C4-2B (cell line): Measurements from ENCODE around the gene OAS3.
"Not testable (repeated sequence)": the region's sequence is repeated elsewhere in the genome, so short reads cannot be mapped to it uniquely, and the experiment has no call there.

Experiments
- H3K27ac ChIP-seq: fragments of 450-650 bp; 2 replicates; pipeline ENCODE4 v1.5.1; 2017
- CTCF ChIP-seq: fragments of 450-650 bp; conservative IDR thresholded peaks from 2 replicates; pipeline ENCODE4 v1.5.1; 2017; ENCODE audit warnings: mild to moderate bottlenecking
- ZFX ChIP-seq: fragments of 450-650 bp; IDR thresholded peaks from 2 replicates; pipeline ENCODE4 v1.6.1; 2017

OAS3 gene

DNA sequence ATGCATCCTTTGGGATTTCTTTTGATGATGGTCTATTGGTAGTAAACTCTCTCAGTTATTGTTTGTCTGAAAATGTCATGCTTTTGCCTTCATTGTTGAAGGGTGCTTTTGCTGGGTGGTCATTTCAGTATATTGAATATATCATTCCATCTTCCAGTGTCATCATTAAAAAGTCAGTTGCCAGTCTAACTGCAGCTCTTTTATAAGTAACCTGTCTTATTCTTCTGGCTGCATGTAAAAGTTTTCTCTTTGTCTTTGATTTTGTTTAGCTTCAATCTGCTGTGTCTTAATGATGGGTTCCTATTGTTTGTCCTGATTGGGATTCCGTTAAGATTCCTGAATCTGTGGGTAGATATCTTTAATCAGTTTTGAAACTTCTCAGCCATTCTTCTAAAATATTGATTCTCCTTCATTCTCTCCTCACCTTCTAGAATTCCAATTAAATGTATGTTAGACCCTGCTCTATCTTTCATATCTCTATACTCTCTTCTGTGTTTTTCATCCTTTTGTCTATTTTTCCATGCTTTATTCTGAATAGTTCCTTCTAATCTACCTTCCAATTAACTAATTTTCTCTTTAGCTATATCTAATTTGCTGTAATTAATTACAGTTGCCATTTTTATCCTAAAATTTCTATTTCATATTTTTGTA, 25.1 kb upstream of the OAS3 start:
- TF ChIP-seq ZFX = no peak
- TF ChIP-seq CTCF = no peak

DNA sequence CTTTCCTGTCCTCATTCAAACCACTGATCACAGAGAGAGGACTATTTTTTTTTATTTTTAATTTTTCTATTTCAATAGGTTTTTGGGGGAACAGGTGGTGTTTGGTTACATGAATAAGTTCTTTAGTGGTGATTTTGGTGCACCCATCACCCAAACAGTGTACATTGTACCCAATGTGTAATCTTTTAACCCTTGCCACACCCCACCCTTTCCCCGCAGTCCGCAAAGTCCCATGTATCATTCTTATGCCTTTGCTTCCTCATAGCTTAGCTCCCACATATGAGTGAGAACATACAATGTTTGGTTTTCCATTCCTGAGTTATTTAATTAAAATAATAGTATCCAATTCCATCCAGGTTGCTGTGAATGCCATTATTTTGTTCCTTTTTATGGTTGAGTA, 24.4 kb upstream of the OAS3 start:
- H3K27ac ChIP-seq = not testable (repeated sequence)

More for the DNA sequence above, 25.1 kb upstream of the OAS3 start:
- H3K27ac ChIP-seq = no peak overlapping the region

GRCh38 chr12:112916270-112916669, 22.0 kb upstream of the OAS3 start:
- H3K27ac ChIP-seq = no peak overlapping the region
- no peak for TF ChIP-seq ZFX
- no peak for TF ChIP-seq CTCF

- H3K27ac ChIP-seq = no peak overlapping the region
Measured at GRCh38 chr12:112919121-112919520, 19.2 kb upstream of the OAS3 start.

GRCh38 chr12:112924986-112925385, 13.3 kb upstream of the OAS3 start:
- H3K27ac ChIP-seq = no peak overlapping the region
- no peak for TF ChIP-seq ZFX
- TF ChIP-seq CTCF = no peak

More at GRCh38 chr12:112919121-112919520, 19.2 kb upstream of the OAS3 start:
- TF ChIP-seq CTCF (no peak), ZFX (no peak)

GRCh38 chr12:112926416-112927033, 11.7 kb upstream of the OAS3 start:
- not testable (repeated sequence) for H3K27ac ChIP-seq

GRCh38 chr12:112927475-112927874, 10.8 kb upstream of the OAS3 start:
- TF ChIP-seq ZFX (no peak), CTCF (no peak)

GRCh38 chr12:112927925-112928324, 10.3 kb upstream of the OAS3 start:
- H3K27ac ChIP-seq = no peak overlapping the region
- no peak for TF ChIP-seq CTCF
- TF ChIP-seq ZFX = no peak

More at GRCh38 chr12:112927475-112927874, 10.8 kb upstream of the OAS3 start:
- no peak overlapping the region for H3K27ac ChIP-seq
